HG03460 (cell line): ENCODE data around the gene PPP6R3.

Experiments
- ATAC-seq: cut with Tn5 transposase; IDR thresholded peaks from one replicate; pipeline ENCODE4 v1.9.1; 2021; ENCODE audit not compliant: unreplicated experiment

Gene PPP6R3, protein sequence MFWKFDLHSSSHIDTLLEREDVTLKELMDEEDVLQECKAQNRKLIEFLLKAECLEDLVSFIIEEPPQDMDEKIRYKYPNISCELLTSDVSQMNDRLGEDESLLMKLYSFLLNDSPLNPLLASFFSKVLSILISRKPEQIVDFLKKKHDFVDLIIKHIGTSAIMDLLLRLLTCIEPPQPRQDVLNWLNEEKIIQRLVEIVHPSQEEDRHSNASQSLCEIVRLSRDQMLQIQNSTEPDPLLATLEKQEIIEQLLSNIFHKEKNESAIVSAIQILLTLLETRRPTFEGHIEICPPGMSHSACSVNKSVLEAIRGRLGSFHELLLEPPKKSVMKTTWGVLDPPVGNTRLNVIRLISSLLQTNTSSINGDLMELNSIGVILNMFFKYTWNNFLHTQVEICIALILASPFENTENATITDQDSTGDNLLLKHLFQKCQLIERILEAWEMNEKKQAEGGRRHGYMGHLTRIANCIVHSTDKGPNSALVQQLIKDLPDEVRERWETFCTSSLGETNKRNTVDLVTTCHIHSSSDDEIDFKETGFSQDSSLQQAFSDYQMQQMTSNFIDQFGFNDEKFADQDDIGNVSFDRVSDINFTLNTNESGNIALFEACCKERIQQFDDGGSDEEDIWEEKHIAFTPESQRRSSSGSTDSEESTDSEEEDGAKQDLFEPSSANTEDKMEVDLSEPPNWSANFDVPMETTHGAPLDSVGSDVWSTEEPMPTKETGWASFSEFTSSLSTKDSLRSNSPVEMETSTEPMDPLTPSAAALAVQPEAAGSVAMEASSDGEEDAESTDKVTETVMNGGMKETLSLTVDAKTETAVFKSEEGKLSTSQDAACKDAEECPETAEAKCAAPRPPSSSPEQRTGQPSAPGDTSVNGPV

DNA sequence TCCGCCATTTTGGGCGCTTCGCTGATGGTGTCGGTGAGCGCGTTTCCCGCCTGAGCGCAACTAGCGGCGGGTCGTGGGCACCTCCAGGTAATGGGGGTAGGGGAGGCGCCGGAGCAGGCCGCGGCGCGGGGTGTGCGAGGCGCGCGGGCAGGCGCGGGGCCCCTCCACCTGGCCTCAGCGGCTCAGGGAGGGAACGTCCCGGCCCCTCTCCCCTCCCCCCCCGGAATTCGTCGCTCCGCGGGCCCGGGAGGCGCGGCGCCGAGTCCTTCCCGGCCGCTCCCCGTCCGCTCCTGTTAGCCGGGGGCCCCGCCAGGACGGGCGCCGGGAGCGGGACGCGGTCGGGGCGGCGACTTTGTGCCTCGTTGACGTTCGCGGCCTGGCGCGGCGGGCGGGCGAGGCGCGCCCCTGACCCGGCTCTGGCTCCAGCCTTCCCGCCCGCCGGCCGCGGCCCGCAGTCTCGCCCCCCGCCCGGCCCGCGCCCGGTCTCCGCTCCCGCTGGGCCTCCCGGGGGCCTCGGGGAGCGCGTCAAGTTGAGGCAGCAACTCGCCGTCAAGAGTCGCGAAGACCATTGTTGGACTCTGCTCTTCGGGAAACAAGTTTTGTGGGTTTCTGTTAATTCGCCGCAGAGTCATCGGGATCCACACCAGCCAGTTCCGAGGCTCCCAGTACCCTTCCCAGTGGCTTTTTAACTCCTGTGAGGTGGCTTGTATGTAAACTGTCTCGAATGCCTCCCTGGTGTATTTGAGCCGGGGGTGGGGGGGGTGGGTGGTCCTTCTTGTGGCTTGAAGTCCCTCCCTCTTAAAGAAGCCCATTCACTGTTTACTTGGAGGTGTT is at the start of gene PPP6R3:
TSS of gene PPP6R3 (plus strand) at position 12 of the 834 bp plus-strand sequence. CDS start 76,913 bp downstream, outside the sequence.
- ATAC-seq, result peak; percentile 28

DNA sequence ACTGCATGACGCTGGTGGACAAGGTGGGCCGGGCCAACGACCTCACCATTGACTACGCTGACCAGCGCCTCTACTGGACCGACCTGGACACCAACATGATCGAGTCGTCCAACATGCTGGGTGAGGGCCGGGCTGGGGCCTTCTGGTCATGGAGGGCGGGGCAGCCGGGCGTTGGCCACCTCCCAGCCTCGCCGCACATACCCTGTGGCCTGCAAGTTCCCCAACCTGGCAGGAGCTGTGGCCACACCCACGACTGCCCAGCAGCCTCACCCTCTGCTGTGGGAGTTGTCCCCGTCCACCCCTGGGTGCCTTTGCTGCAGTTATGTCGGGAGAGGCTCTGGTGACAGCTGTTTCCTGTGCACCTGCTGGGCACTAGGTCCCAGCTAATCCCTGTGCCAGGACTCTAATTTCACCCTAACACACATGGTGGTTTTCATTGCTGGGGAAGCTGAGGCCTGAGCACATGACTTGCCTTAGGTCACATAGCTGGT is 49.0 kb upstream of the PPP6R3 start:
- ATAC-seq, result no peak

DNA sequence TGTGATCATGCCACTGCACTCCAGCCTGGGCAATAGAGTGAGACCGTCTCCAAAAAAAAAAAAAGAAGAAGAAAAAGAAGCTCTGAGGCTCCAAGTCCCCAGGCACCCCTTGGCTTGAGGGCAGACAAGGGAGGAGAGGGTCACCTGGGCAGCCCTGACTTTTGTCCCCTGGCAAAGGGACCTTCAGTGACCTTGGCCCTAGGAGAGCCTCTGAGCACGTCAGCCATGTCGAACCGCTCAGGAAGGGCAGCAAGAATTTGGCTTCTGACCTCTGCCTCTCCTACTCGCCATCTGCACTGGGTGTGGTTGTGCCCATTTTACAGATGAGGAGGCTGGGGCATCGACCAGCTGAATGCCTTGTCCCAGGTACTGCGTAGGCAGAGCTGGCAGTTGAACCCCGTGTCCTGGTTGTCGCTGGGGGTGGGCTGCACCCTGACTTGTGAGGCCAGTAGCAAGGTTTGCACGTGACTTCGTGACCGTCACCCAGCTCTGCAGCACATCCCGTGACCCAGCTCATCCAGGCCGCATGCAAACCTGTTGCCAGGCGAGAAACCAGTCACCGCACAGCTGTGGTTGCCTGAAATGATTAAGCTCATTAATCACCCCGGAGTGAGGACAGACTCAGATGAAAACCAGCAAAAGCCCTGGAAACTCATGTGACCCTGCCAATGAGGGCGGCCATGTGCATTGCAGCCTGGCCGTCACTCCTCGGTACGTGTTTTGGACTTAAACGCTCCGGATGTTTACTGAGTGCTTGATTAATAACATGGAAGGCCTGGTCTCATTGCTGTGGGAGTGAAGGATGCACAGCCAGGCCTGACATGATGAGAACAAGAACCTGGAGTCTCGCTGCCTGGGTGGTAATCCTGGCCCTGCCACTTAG is 47.7 kb upstream of the PPP6R3 start:
- no peak for ATAC-seq

DNA sequence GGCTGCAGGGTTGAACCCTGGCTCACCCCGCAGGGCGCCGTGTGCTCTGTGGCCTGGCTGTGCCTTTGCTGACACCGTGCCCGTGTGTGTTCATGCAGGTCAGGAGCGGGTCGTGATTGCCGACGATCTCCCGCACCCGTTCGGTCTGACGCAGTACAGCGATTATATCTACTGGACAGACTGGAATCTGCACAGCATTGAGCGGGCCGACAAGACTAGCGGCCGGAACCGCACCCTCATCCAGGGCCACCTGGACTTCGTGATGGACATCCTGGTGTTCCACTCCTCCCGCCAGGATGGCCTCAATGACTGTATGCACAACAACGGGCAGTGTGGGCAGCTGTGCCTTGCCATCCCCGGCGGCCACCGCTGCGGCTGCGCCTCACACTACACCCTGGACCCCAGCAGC is 47.0 kb upstream of the PPP6R3 start:
- ATAC-seq, result no peak

DNA sequence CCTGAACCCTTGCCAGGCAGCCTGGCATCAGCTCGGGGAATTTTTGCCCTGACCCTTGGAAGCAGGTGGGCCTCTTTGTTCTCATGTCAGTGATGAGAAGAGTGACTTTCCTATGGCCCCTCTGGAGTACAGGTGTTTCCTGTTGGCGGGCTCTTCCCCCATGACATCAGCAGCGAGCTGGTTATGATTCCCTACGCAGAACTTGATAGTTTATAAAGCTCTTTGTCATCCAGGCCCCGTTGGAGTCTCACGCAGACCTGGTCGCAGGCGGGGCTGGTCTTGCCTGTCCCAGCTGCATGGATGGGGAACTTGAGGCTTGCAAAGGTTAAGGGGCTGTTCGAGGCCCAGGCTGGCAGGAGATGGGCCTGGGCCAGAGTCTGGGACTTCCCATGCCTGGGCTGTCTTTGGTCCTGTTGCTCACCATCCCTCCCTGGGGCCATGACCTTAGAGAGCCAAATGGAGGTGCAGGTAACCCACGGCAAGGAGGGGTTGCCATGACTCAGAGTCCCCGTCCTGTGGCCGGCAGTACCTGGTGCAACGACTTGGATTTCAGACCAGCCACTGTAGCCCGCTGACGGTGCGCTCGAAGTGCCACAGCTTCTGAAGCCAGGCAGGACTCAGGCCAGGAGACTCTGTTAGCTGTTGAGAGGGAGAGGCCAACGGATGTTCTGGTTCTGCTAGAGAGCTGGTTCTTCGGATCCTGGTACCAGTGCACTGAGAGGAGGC is 45.9 kb upstream of the PPP6R3 start:
- ATAC-seq, result no peak

DNA sequence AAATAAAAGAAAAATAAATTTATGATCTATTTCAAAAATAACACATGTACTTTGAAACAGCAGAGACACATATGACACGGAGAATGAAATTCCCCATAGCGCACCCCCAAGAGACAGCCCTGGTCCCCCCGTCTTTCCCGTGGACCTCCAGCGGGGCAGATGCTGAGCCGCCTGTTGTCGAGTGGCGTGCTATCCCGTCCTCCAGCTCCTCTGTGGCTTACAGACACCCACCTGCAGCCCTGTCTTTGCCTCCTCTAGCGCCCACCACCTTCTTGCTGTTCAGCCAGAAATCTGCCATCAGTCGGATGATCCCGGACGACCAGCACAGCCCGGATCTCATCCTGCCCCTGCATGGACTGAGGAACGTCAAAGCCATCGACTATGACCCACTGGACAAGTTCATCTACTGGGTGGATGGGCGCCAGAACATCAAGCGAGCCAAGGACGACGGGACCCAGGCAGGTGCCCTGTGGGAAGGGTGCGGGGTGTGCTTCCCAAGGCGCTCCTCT is 44.4 kb upstream of the PPP6R3 start:
- no peak for ATAC-seq

DNA sequence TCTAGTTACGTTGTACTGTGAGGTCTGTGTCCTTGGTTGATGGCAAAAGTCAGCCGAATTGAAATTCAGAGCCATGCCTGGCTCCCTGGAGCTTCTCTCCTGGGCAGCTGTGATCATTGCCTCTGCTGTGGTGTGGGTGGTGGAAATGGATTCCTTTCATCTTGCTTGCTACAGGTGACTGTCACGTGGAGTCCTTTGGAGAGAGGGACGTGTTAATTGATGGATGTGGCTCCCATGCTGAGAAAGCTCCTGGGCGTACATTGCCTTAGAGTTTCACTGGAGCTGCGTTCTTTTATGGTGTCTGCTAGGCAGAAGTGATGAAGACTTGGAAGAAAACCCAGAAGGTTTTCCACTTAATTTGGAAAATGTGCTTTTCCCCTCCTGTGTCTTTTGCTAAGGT is 41.9 kb upstream of the PPP6R3 start:
- no peak for ATAC-seq

DNA sequence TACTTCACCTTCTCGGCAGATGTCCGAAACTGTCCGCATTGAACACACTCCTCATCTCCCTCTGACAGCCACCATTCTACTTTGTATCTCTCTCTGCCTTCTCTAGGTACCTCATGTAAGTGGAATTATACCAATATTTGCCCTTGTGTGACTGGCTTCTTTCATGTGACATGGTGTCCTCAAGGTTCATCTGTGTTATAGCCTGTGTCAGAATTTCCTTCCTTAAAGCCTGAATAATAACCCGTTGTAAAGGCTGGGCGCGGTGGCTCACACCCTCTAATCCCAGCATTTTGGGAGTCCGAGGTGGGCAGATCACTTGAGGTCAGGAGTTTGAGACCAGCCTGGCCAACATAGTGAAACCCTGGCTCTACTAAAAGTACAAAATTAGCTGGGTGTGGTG is 40.4 kb upstream of the PPP6R3 start:
- ATAC-seq, result no peak

DNA sequence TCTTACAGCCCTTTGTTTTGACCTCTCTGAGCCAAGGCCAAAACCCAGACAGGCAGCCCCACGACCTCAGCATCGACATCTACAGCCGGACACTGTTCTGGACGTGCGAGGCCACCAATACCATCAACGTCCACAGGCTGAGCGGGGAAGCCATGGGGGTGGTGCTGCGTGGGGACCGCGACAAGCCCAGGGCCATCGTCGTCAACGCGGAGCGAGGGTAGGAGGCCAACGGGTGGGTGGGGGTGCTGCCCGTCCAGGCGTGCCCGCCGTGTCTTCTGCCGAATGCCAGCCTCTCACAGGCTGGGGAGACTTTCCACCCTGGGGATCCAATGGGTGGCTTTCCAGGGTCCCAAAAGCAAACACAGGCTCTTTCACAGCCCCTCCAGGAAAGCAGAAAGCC is 37.1 kb upstream of the PPP6R3 start:
- ATAC-seq, result no peak

DNA sequence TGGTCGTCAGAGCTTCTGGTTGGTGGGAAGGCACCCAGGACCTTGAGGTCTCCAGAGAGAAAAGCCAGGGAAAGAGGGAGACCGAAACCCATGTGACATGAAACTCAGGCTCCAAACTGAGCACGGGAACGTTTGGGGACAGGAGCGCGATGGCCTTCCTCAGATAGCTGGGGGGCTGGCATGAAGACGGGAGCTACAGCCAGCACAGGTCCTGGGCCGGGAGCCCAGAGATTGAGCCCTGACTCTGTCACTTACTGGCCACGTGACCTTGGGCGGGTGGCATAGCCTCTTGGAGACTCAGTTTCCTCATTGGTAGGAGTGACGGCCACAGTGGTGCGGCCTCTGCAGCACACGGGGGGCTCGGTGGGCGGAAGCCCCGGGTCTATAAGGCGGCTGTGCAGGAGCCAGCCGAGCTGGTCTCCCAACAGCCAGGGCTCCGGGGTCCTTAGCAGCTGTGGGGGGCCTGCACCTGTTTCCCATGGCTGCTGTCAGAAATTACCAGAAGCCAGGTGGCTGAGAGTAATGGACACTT is 36.4 kb upstream of the PPP6R3 start:
- no peak for ATAC-seq

DNA sequence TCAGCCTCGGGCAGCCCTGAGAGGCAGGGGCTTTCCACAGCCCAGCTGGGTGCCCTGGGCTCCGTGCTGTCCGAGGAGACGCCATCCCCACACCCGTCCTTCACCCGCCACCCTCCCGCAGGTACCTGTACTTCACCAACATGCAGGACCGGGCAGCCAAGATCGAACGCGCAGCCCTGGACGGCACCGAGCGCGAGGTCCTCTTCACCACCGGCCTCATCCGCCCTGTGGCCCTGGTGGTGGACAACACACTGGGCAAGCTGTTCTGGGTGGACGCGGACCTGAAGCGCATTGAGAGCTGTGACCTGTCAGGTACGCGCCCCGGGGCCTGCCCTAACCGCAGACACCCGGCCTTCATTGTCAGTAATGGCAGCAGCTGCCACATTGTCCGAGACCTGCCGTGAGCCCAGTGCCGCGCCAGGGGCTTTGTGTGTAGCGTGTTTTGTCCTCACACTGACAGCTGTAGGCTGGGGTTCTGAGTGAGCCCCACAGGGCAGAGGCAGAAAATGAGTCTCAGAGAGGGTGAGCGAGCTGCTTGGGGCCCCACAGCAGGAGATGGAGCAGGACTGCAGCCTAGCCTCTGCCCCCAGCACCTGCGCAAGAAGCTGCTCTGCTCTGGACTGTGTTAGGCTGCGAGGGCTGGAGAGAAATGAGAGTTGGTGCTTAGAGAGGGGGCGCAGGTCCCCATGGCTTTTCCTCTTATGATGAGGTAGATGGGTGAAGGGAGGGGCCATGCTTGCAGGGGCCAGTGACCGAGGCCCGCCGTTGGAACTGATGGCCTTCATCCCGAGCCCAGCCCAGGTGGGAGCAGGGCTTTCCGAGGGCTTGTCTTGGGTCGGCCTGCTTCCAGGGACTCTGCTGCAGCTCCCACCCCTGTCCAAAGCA is 35.3 kb upstream of the PPP6R3 start:
- no peak for ATAC-seq

DNA sequence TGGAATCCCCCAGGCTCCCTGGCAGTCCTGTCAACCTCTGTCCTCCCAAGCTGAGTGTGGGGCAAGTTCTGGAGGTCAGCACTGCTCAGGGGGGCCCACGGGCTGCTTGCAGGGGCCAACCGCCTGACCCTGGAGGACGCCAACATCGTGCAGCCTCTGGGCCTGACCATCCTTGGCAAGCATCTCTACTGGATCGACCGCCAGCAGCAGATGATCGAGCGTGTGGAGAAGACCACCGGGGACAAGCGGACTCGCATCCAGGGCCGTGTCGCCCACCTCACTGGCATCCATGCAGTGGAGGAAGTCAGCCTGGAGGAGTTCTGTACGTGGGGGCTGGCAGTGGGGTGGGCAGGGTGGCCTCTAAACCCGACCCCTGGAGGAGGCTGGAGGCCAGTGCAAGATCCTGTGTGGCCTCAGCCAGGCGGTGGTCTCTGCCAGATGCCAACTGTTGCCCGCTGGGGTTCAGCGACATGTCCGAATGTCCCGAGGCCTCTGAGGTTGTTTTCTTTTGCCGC is 34.6 kb upstream of the PPP6R3 start:
- no peak for ATAC-seq

DNA sequence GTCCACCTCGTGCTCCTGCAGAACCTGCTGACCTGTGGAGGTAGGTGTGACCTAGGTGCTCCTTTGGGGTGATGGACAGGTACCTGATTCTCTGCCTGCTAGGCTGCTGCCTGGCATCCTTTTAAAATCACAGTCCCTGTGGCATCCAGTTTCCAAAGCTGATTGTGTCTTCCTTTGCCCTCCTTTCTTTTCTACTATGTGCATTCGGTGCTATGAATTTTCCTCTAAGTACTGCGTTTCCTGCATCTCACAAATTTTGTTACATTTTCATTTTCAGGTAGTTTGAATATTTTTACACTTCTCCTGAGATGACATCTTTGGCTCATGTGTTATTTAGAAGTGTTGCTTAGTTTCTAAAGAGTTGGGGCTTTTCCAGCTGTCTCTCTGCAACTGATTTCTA is 30.9 kb upstream of the PPP6R3 start:
- no peak for ATAC-seq

DNA sequence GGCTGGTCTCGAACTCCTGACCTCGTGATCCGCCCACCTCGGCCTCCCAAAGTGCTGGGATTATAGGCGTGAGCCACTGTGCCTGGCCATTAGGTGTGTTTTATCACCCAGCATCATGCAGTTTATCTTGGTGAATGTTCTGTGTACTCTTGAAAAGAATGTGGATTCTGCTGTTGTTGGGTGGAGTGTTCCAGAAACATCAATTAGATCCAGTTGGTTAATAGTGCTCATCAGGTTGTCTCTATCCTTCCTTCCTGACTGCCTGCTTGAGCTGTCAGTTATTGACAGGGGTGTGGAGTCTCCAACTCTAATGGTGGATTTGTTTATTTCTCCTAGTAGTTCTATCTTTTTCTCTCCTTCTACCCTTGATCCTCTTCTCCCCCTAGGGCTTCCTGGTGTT is 30.2 kb upstream of the PPP6R3 start:
- no peak for ATAC-seq

DNA sequence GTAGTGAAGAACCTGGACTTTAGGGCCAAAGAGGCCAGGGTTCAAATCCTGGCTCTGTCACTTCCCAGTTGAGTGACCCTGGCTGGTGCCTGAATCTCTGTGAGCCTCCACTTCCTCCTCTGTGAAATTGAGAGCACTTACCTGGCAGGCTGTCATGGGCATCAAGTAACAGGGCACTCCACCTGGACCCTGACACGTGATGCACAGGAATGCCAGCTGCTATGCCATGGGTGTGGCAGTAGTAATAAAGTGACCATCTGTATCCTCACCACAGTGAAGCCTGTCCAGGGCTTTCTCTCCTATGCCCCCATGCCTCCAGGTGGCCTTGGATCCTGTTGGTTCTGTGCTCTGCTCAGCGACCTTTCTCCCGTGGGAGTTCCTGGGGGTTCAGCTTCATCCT is 29.8 kb upstream of the PPP6R3 start:
- ATAC-seq, result no peak

DNA sequence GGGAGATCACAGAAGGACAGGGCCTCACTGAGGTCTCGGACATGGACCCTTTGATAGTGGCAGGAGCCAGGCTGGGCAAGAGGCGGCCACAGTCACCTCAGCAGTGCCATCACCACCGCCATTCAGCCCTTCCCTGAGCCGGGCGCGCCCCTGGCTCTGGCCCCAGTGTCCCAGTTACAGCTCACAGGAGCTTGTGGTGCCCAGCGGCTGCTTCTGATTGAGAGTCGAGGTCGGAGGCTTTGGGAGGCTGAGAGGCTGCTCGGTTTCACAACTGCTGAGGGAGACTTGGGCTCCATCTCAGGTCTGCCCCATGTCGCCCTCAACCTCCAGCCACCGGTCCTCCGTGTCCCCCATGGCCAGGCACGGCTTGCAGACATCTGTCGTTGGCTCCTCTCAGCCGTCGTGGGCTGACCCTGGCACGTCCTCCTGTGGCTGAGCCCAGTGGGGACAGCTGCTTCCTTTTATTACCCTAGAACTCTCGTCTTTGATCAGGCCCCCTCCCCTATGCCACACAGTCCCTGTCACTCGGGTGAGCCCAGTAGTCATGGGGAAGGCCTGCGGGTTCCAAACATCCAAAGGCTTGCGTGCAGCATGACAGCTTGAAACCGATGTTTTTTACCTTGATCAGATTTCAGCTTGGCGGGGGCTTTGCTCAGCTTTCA is 28.4 kb upstream of the PPP6R3 start:
- no peak for ATAC-seq

DNA sequence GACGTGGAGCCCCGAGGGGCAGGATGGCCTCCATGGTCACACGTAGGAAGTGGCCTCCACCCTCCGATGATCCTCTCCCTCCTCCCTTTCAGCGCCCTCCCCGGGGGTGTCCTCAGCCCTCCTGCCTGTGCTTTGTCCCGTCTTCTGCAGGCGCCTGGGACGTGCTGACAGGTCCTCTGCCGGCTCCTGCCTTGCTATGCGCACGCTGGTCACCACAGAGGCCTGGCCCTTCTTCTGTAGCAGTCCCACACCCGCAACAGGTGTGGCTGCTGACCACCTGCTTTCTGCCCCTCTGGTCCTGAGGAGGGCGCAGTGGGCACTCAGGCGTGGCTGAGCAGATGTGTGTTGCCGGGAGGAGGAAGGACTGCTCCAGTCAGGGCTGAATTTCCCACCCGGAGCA is 27.7 kb upstream of the PPP6R3 start:
- ATAC-seq, result no peak
